ENCODE data around the gene GFY. TPM values are rescaled to one million over a fixed set of nuclear protein-coding genes. Genes with fewer than 3 reads are reported as not detected.
"Not testable (repeated sequence)": the region's sequence is repeated elsewhere in the genome, so short reads cannot be mapped to it uniquely, and the experiment has no call there.

Gene GFY
- total and polyA plus RNA-seq, 2 donors (not counting 1 experiment from before 2014, with no cell fraction given): not detected

- not testable (repeated sequence) for H3K9me3 Mint-ChIP-seq (ENCODE audit: insufficient read depth); H4K20me1 ChIP-seq (ENCODE audit: control insufficient read depth, insufficient read depth, low read length, poor library complexity, severe bottlenecking); H3K36me3 ChIP-seq (replicated peaks in 1 of 2; ENCODE audit: control extremely low read depth in 1 of 2, control insufficient read depth in 1 of 2, extremely low read depth in 1 of 2, insufficient read depth in 2 of 2, low read length in 1 of 2); ATAC-seq (ENCODE audit: low read depth); H3K27me3 ChIP-seq (replicated peaks in 1 of 4; ENCODE audit: control extremely low read depth in 1 of 4, control insufficient read depth in 3 of 4, insufficient read depth in 4 of 4, low read length in 3 of 4); DNase-seq; H3K27me3 Mint-ChIP-seq
- peak overlapping the region; percentile 97 for H3K27ac Mint-ChIP-seq
- POLR2A ChIA-PET: interaction anchor here (0.7 to 1.8 kb wide), 5 partner anchors 15 to 203 kb away, joined by 3 to 10 read pairs (median 5); partner anchors contain the start of genes PRMT1 and RPS11
- H3K9ac ChIP-seq (ENCODE audit: low read length): peak overlapping the region; percentile 90
- CTCF ChIA-PET: interaction anchor here (0.6 to 5.7 kb wide), 34 partner anchors 19 to 252 kb away, joined by 3 to 70 read pairs (median 4); partner anchors contain the start of genes ALDH16A1, GFY, NOSIP and PIH1D1
- H3K79me2 ChIP-seq (ENCODE audit: control insufficient read depth, insufficient read depth, low read length): peaks cover 26% of the 10 kb centered on the region
- H3K9me3 ChIP-seq (ENCODE audit: control extremely low read depth in 1 of 3, control insufficient read depth in 2 of 3, insufficient read depth in 1 of 3, low read length in 2 of 3): peaks cover 0 to 13% (median 0%) of the 10 kb centered on the region in 3 donors
- intact Hi-C loops (cut with micrococcal nuclease): loop anchor here (10.0 kb wide), 1 partner anchor 839 kb away; the partner anchor contains the start of gene DBP
- H3K4me1 Mint-ChIP-seq: peaks cover 60% of the 10 kb centered on the region
- H3K4me3 Mint-ChIP-seq: peak overlapping the region; percentile 93
- H3K27ac ChIP-seq (ENCODE audit: low read length in 2 of 2): peak overlapping the region; percentile 75 to 81
- peak overlapping the region; percentile 97 for H3K4me2 ChIP-seq (replicated peaks; ENCODE audit: low read depth, low read length, poor library complexity, severe bottlenecking)
- H3K4me1 ChIP-seq (ENCODE audit: control insufficient read depth in 2 of 2, insufficient read depth in 2 of 2, low read length in 2 of 2): peaks cover 47 to 74% of the 10 kb centered on the region in 2 donors
- peak overlapping the region; percentile 86 for H2AFZ ChIP-seq (ENCODE audit: insufficient read depth, low read depth, low read length, poor library complexity, severe bottlenecking)
- 74% methylated on average over 9 of the region's 9 CpGs for WGBS (ENCODE audit: insufficient coverage)
- H3K4me3 ChIP-seq (ENCODE audit: control extremely low read depth in 1 of 5, extremely low read depth in 1 of 5, insufficient read depth in 1 of 5, low read depth in 2 of 5, low read length in 4 of 5): peak overlapping the region in 4 of 5 experiments; percentile 53 to 98 (median 70)
Observed at GRCh38 chr19:49473501-49473867, 48.3 kb downstream of the GFY start.

- Mint-ChIP-seq H3K4me3 (peak within 1 kb of the TSS; percentile 93), H3K27me3 (no peaks in the 10 kb centered on the region), H3K9me3 (ENCODE audit: insufficient read depth) (no peaks in the 10 kb centered on the region), H3K27ac (peak within 1 kb of the TSS; percentile 97), H3K4me1 (peaks cover 57% of the 10 kb centered on the region)
- 1% methylated on average over 33 of the region's 33 CpGs for WGBS (ENCODE audit: insufficient coverage)
- Histone ChIP-seq H3K9me3 (ENCODE audit: control extremely low read depth in 1 of 3, control insufficient read depth in 2 of 3, insufficient read depth in 1 of 3, low read length in 2 of 3) (peaks cover 0 to 13% (median 0%) of the 10 kb centered on the region in 3 donors), H4K20me1 (ENCODE audit: control insufficient read depth, insufficient read depth, low read length, poor library complexity, severe bottlenecking) (no peaks in the 10 kb centered on the region), H3K27me3 (replicated peaks in 1 of 4; ENCODE audit: control extremely low read depth in 1 of 4, control insufficient read depth in 3 of 4, insufficient read depth in 4 of 4, low read length in 3 of 4) (no peaks in the 10 kb centered on the region), H3K4me1 (ENCODE audit: control insufficient read depth in 2 of 2, insufficient read depth in 2 of 2, low read length in 2 of 2) (peaks cover 43 to 73% of the 10 kb centered on the region in 2 donors), H2AFZ (ENCODE audit: insufficient read depth, low read depth, low read length, poor library complexity, severe bottlenecking) (peak within 1 kb of the TSS; percentile 86), H3K9ac (ENCODE audit: low read length) (peak within 1 kb of the TSS; percentile 90), H3K27ac (ENCODE audit: low read length in 2 of 2) (peak within 1 kb of the TSS; percentile 75 to 81), H3K79me2 (ENCODE audit: control insufficient read depth, insufficient read depth, low read length) (peaks cover 26% of the 10 kb centered on the region), H3K4me2 (replicated peaks; ENCODE audit: low read depth, low read length, poor library complexity, severe bottlenecking) (peak within 1 kb of the TSS; percentile 97), H3K36me3 (replicated peaks in 1 of 2; ENCODE audit: control extremely low read depth in 1 of 2, control insufficient read depth in 1 of 2, extremely low read depth in 1 of 2, insufficient read depth in 2 of 2, low read length in 1 of 2) (peaks cover 0 to 6% of the 10 kb centered on the region in 2 experiments), H3K4me3 (ENCODE audit: control extremely low read depth in 1 of 5, extremely low read depth in 1 of 5, insufficient read depth in 1 of 5, low read depth in 2 of 5, low read length in 4 of 5) (peak within 1 kb of the TSS in 4 of 5 experiments; percentile 53 to 98 (median 70))
- DNase-seq (peak; percentile 94), ATAC-seq (ENCODE audit: low read depth) (peak; percentile 52)
- CTCF ChIA-PET: interaction anchor here (0.6 to 5.7 kb wide), 34 partner anchors 20 to 252 kb away, joined by 3 to 70 read pairs (median 4); partner anchors contain the start of genes ALDH16A1, GFY, NOSIP and PIH1D1
- intact Hi-C loops (cut with micrococcal nuclease): loop anchor here (1.0 to 10.0 kb wide), 6 partner anchors 13 to 839 kb away; partner anchors contain the start of genes DBP, PIH1D1 and RPL13A
- POLR2A ChIA-PET: interaction anchor here (1.2 to 1.8 kb wide), 4 partner anchors 14 to 202 kb away, joined by 3 to 10 read pairs (median 8); partner anchors contain the start of genes PRMT1 and RPS11
- TF ChIP-seq EZH2 (IDR thresholded peaks at IDR 0.05; ENCODE audit: borderline replicate concordance, insufficient read depth, low read depth, low read length, poor library complexity, severe bottlenecking) (no peak), CTCF (IDR thresholded peaks at IDR 0.05) (peak; percentile 89)
Observed at GRCh38 chr19:49473868-49474541, 48.8 kb downstream of the GFY start, which contains the start of gene FLT3LG. FLT3LG (plus strand) TSS chr19:49474215; CDS start chr19:49474640, 425 bp downstream.

Measured in B cell (primary cell).